Activated naive CD8-positive, alpha-beta T cell (primary cell): Measurements from ENCODE around the gene LCN9.
"Not testable (repeated sequence)": the region's sequence is repeated elsewhere in the genome, so short reads cannot be mapped to it uniquely, and the experiment has no call there.

Source experiments
- H3K27ac Mint-ChIP-seq: one replicate; pipeline ENCODE4 v1.8.0; 2021; ENCODE audit warnings: mixed read lengths
- H3K27me3 Mint-ChIP-seq: one replicate; pipeline ENCODE4 v1.8.0; 2021; ENCODE audit warnings: mixed read lengths
- H3K36me3 Mint-ChIP-seq: one replicate; pipeline ENCODE4 v1.8.0; 2021; ENCODE audit warnings: mixed read lengths
- H3K4me1 Mint-ChIP-seq: one replicate; pipeline ENCODE4 v1.8.0; 2021; ENCODE audit warnings: low read depth, mixed read lengths
- H3K4me3 Mint-ChIP-seq: one replicate; pipeline ENCODE4 v1.8.0; 2021; ENCODE audit warnings: mild to moderate bottlenecking, mixed read lengths
- H3K9me3 Mint-ChIP-seq: one replicate; pipeline ENCODE4 v1.8.0; 2021; ENCODE audit warnings: low read depth, mixed read lengths

LCN9 gene

GRCh38 chr9:135632841-135633240 lies 30.3 kb upstream of the LCN9 start:
- no peak overlapping the region for H3K4me3 Mint-ChIP-seq
- H3K9me3 Mint-ChIP-seq = peaks cover 9% of the 10 kb centered on the region
- H3K27ac Mint-ChIP-seq = no peak overlapping the region
- H3K27me3 Mint-ChIP-seq = peaks cover 15% of the 10 kb centered on the region
- H3K36me3 Mint-ChIP-seq = no peaks in the 10 kb centered on the region
- H3K4me1 Mint-ChIP-seq = no peaks in the 10 kb centered on the region

GRCh38 chr9:135636930-135637530 lies 26.1 kb upstream of the LCN9 start:
- H3K4me3 Mint-ChIP-seq, H3K27ac Mint-ChIP-seq, H3K36me3 Mint-ChIP-seq, H3K9me3 Mint-ChIP-seq, H3K4me1 Mint-ChIP-seq: not testable (repeated sequence)
- H3K27me3 Mint-ChIP-seq = peaks cover 28% of the 10 kb centered on the region

GRCh38 chr9:135639196-135639595 lies 23.9 kb upstream of the LCN9 start, which contains the start of gene GLT6D1:
TSS of gene GLT6D1 (minus strand) at chr9:135639540. CDS start at chr9:135639187, 353 bp downstream.
- peaks cover 9% of the 10 kb centered on the region for H3K9me3 Mint-ChIP-seq
- H3K36me3 Mint-ChIP-seq = no peaks in the 10 kb centered on the region
- H3K27me3 Mint-ChIP-seq = peaks cover 28% of the 10 kb centered on the region
- H3K27ac Mint-ChIP-seq = no peak within 1 kb of the TSS
- no peaks in the 10 kb centered on the region for H3K4me1 Mint-ChIP-seq
- no peak within 1 kb of the TSS for H3K4me3 Mint-ChIP-seq

- H3K27ac Mint-ChIP-seq = no peak overlapping the region
- no peaks in the 10 kb centered on the region for H3K4me1 Mint-ChIP-seq
- peaks cover 28% of the 10 kb centered on the region for H3K27me3 Mint-ChIP-seq
- no peak overlapping the region for H3K4me3 Mint-ChIP-seq
- H3K9me3 Mint-ChIP-seq = peaks cover 19% of the 10 kb centered on the region
- H3K36me3 Mint-ChIP-seq = peaks cover 2% of the 10 kb centered on the region
Observed at GRCh38 chr9:135641047-135641446, 22.1 kb upstream of the LCN9 start.

- no peak overlapping the region for H3K4me3 Mint-ChIP-seq
- H3K36me3 Mint-ChIP-seq = peaks cover 2% of the 10 kb centered on the region
- no peak overlapping the region for H3K27ac Mint-ChIP-seq
- no peaks in the 10 kb centered on the region for H3K4me1 Mint-ChIP-seq
- H3K27me3 Mint-ChIP-seq = peaks cover 24% of the 10 kb centered on the region
- H3K9me3 Mint-ChIP-seq = peaks cover 19% of the 10 kb centered on the region
Observed at GRCh38 chr9:135641745-135642144, 21.4 kb upstream of the LCN9 start.

- Mint-ChIP-seq H3K27me3 (peaks cover 13% of the 10 kb centered on the region), H3K4me1 (no peaks in the 10 kb centered on the region), H3K4me3 (no peak overlapping the region), H3K9me3 (peaks cover 35% of the 10 kb centered on the region), H3K27ac (no peak overlapping the region), H3K36me3 (peaks cover 4% of the 10 kb centered on the region)
Observed at GRCh38 chr9:135644631-135645218, 18.4 kb upstream of the LCN9 start.

GRCh38 chr9:135647884-135648283 lies 15.2 kb upstream of the LCN9 start:
- H3K36me3 Mint-ChIP-seq = peaks cover 4% of the 10 kb centered on the region
- peaks cover 4% of the 10 kb centered on the region for H3K27me3 Mint-ChIP-seq
- peaks cover 39% of the 10 kb centered on the region for H3K9me3 Mint-ChIP-seq
- H3K4me3 Mint-ChIP-seq = no peak overlapping the region
- no peak overlapping the region for H3K27ac Mint-ChIP-seq
- H3K4me1 Mint-ChIP-seq = no peaks in the 10 kb centered on the region

GRCh38 chr9:135648494-135649410 lies 14.4 kb upstream of the LCN9 start:
- H3K27me3 Mint-ChIP-seq = peaks cover 6% of the 10 kb centered on the region
- peaks cover 33% of the 10 kb centered on the region for H3K9me3 Mint-ChIP-seq
- H3K36me3 Mint-ChIP-seq = peaks cover 4% of the 10 kb centered on the region
- H3K4me1 Mint-ChIP-seq = no peaks in the 10 kb centered on the region
- no peak overlapping the region for H3K4me3 Mint-ChIP-seq
- H3K27ac Mint-ChIP-seq = no peak overlapping the region

GRCh38 chr9:135649508-135649907 lies 13.6 kb upstream of the LCN9 start:
- Mint-ChIP-seq H3K27ac (no peak overlapping the region), H3K36me3 (peaks cover 4% of the 10 kb centered on the region), H3K4me3 (no peak overlapping the region), H3K27me3 (peaks cover 6% of the 10 kb centered on the region), H3K9me3 (peaks cover 30% of the 10 kb centered on the region), H3K4me1 (no peaks in the 10 kb centered on the region)

GRCh38 chr9:135650408-135650807 lies 12.7 kb upstream of the LCN9 start:
- peaks cover 22% of the 10 kb centered on the region for H3K9me3 Mint-ChIP-seq
- no peak overlapping the region for H3K27ac Mint-ChIP-seq
- H3K4me3 Mint-ChIP-seq = no peak overlapping the region
- H3K27me3 Mint-ChIP-seq = peaks cover 6% of the 10 kb centered on the region
- H3K36me3 Mint-ChIP-seq = peaks cover 4% of the 10 kb centered on the region
- no peaks in the 10 kb centered on the region for H3K4me1 Mint-ChIP-seq

- Mint-ChIP-seq H3K4me1 (no peaks in the 10 kb centered on the region), H3K27me3 (peaks cover 4% of the 10 kb centered on the region)
Observed at GRCh38 chr9:135655317-135655716, 7.8 kb upstream of the LCN9 start.

GRCh38 chr9:135657416-135657815 lies 5.7 kb upstream of the LCN9 start:
- no peaks in the 10 kb centered on the region for H3K9me3 Mint-ChIP-seq
- no peak overlapping the region for H3K4me3 Mint-ChIP-seq
- H3K36me3 Mint-ChIP-seq = no peaks in the 10 kb centered on the region
- H3K4me1 Mint-ChIP-seq = no peaks in the 10 kb centered on the region
- H3K27me3 Mint-ChIP-seq = peaks cover 4% of the 10 kb centered on the region
- H3K27ac Mint-ChIP-seq = no peak overlapping the region

More at GRCh38 chr9:135655317-135655716, 7.8 kb upstream of the LCN9 start:
- H3K27ac Mint-ChIP-seq = no peak overlapping the region
- no peaks in the 10 kb centered on the region for H3K36me3 Mint-ChIP-seq
- H3K9me3 Mint-ChIP-seq = peaks cover 2% of the 10 kb centered on the region
- H3K4me3 Mint-ChIP-seq = no peak overlapping the region

- H3K4me3 Mint-ChIP-seq = no peak overlapping the region
- no peaks in the 10 kb centered on the region for H3K27me3 Mint-ChIP-seq
- no peaks in the 10 kb centered on the region for H3K36me3 Mint-ChIP-seq
- no peak overlapping the region for H3K27ac Mint-ChIP-seq
- no peaks in the 10 kb centered on the region for H3K4me1 Mint-ChIP-seq
- H3K9me3 Mint-ChIP-seq = no peaks in the 10 kb centered on the region
Observed at GRCh38 chr9:135659252-135659651, 3.9 kb upstream of the LCN9 start.

GRCh38 chr9:135660407-135660806 lies 2.7 kb upstream of the LCN9 start:
- Mint-ChIP-seq H3K27ac (no peak overlapping the region), H3K27me3 (no peaks in the 10 kb centered on the region), H3K4me3 (no peak overlapping the region), H3K4me1 (no peaks in the 10 kb centered on the region), H3K36me3 (no peaks in the 10 kb centered on the region), H3K9me3 (no peaks in the 10 kb centered on the region)
